HepG2 (cell line): ENCODE results near the gene MC1R. TPM values are rescaled to one million over a fixed set of nuclear protein-coding genes. Genes with fewer than 3 reads are reported as not detected.

Source experiments
- AFF4 ChIP-seq: sonication (generic); formaldehyde crosslinking; IDR thresholded peaks from 2 replicates; pipeline ENCODE4 v1.4.0; 2020; ENCODE audit warnings: missing genetic modification reagents
- ATF5 ChIP-seq: sonication (generic); formaldehyde crosslinking; IDR thresholded peaks from 2 replicates; pipeline ENCODE4 v1.4.0; 2020; ENCODE audit warnings: mild to moderate bottlenecking, low read depth, missing genetic modification reagents
- ATF7 ChIP-seq, 2 experiments: fragments of 450-650 bp in 1 of 2; sonication (generic) in 1 of 2; formaldehyde crosslinking in 1 of 2; IDR thresholded peaks; 2 replicates each; pipeline versions ENCODE4 v1.4.0 to v1.6.1; 2016 to 2020; ENCODE audit warnings: antibody characterized with exemption in 1 of 2, mild to moderate bottlenecking in 1 of 2, missing genetic modification reagents in 1 of 2
- BCL6 ChIP-seq: IDR thresholded peaks from 2 replicates; pipeline ENCODE4 v1.6.1; 2016; ENCODE audit warnings: missing genetic modification reagents, missing compliant biosample characterization
- CC2D1A ChIP-seq: sonication (generic); formaldehyde crosslinking; IDR thresholded peaks from 2 replicates; pipeline ENCODE4 v1.8.1; 2023; ENCODE audit warnings: mild to moderate bottlenecking, missing genetic modification reagents
- CREBL2 ChIP-seq: sonication (generic); formaldehyde crosslinking; IDR thresholded peaks from 2 replicates; pipeline ENCODE4 v1.8.1; 2023; ENCODE audit warnings: missing genetic modification reagents, mild to moderate bottlenecking, borderline replicate concordance
- EEA1 ChIP-seq: sonication (generic); formaldehyde crosslinking; IDR thresholded peaks from 2 replicates; pipeline ENCODE4 v1.5.1; 2020; ENCODE audit warnings: mild to moderate bottlenecking, missing genetic modification reagents, borderline replicate concordance
- GATAD2A ChIP-seq: IDR thresholded peaks from 2 replicates; pipeline ENCODE4 v1.6.1; 2016
- HMGA1 ChIP-seq: sonication (generic); formaldehyde crosslinking; conservative IDR thresholded peaks from 2 replicates; pipeline ENCODE4 v1.4.0; 2020; ENCODE audit warnings: missing genetic modification reagents
- KMT2A ChIP-seq: sonication (generic); formaldehyde crosslinking; IDR thresholded peaks from 2 replicates; pipeline ENCODE4 v1.4.0; 2020; ENCODE audit warnings: missing genetic modification reagents
- MED1 ChIP-seq: sonication (generic); formaldehyde crosslinking; IDR thresholded peaks from 2 replicates; pipeline ENCODE4 v1.4.0; 2020; ENCODE audit warnings: missing genetic modification reagents
- MIER2 ChIP-seq: IDR thresholded peaks from 2 replicates; pipeline ENCODE4 v1.6.1; 2016; ENCODE audit warnings: missing biosample characterization, missing genetic modification reagents
- NONO ChIP-seq, 2 experiments: fragments of 450-650 bp in 1 of 2; sonication (generic) in 1 of 2; formaldehyde crosslinking in 1 of 2; IDR thresholded peaks in 1 of 2; conservative IDR thresholded peaks in 1 of 2; 2 replicates each; pipeline versions ENCODE4 v1.6.1 to v1.8.0; 2017 to 2022; ENCODE audit warnings: mild to moderate bottlenecking in 1 of 2, missing genetic modification reagents in 1 of 2, moderate library complexity in 1 of 2
- REXO4 ChIP-seq: sonication (generic); formaldehyde crosslinking; IDR thresholded peaks from 2 replicates; pipeline ENCODE4 v1.8.0; 2022; ENCODE audit warnings: missing genetic modification reagents, mild to moderate bottlenecking, borderline replicate concordance
- SOX5 ChIP-seq: IDR thresholded peaks from 2 replicates; pipeline ENCODE4 v1.6.1; 2016; ENCODE audit warnings: borderline replicate concordance
- ZBTB37 ChIP-seq: sonication (generic); formaldehyde crosslinking; IDR thresholded peaks from 2 replicates; pipeline ENCODE4 v1.4.0; 2020; ENCODE audit warnings: mild to moderate bottlenecking, missing genetic modification reagents
- ZNF543 ChIP-seq: sonication (generic); formaldehyde crosslinking; IDR thresholded peaks from 2 replicates; pipeline ENCODE4 v1.4.0; 2020; ENCODE audit warnings: mild to moderate bottlenecking, missing genetic modification reagents
- ZNF710 ChIP-seq: sonication (generic); formaldehyde crosslinking; IDR thresholded peaks from 2 replicates; pipeline ENCODE4 v1.5.0; 2020; ENCODE audit warnings: mild to moderate bottlenecking, missing genetic modification reagents, borderline replicate concordance
- ZNF850 ChIP-seq: sonication (generic); formaldehyde crosslinking; conservative IDR thresholded peaks from 2 replicates; pipeline ENCODE4 v1.9.0; 2021; ENCODE audit warnings: mild to moderate bottlenecking, missing genetic modification reagents
- polyA plus RNA-seq, 8 experiments: library from polyadenylated mRNA; depleted of rRNA in 3 of 8; stranded (reverse) in 7 of 8; unstranded in 1 of 8; fragments of >200 nt; fragmentation: Illumina TruSeq in 4 of 8; extraction: Trizol in 4 of 8; gene quantifications; 2 replicates each; pipeline versions ENCODE4 v1.2.1 to v1.2.3, GENCODE V29; 2011 to 2016; ENCODE audit warnings: low read depth in 4 of 8, missing spikeins in 1 of 8, mixed read lengths in 1 of 8; ENCODE audit not compliant: insufficient read depth in 1 of 8
- total RNA-seq, 5 experiments: library from RNA; depleted of rRNA; stranded (reverse); fragments of >200 nt; fragmentation: Illumina TruSeq; extraction: Trizol; gene quantifications; 2 replicates each; pipeline ENCODE4 v1.2.3, GENCODE V29; 2016; ENCODE audit warnings: low read depth in 1 of 5

Gene MC1R
- total and polyA plus RNA-seq, 2 of the 13 experiments (the other 11 are each of a cell fraction or from before 2014, with no cell fraction given) = 9.1 to 14.8 TPM

- TF ChIP-seq ATF5 = peak; percentile 16; the same call in 1 of the 2 replicates
- peak; percentile 75; the same call in 1 of the 2 replicates for TF ChIP-seq ZBTB37 (CRISPR knock-in tag)
- 0 out of 2 replicates have a peak, but pooled peaks have one; percentile 22 for TF ChIP-seq CREBL2 (CRISPR knock-in tag)
- no peak; the same call in 1 of the 2 replicates for TF ChIP-seq REXO4 (CRISPR knock-in tag)
- 0 out of 2 replicates have a peak, but pooled peaks have one; percentile 25 for TF ChIP-seq KMT2A (CRISPR knock-in tag)
- TF ChIP-seq ZNF543 = peak; percentile 29; the same call in 1 of the 2 replicates
- TF ChIP-seq MIER2 (CRISPR knock-in tag) = peak; percentile 29
- no peak for TF ChIP-seq NONO (IDR thresholded peaks at IDR 0.05)
- TF ChIP-seq NONO (CRISPR knock-in tag; conservative IDR thresholded peaks at IDR 0.05) = peak; percentile 86
- TF ChIP-seq SOX5 (CRISPR knock-in tag) = peak; percentile 69; the same call in 1 of the 2 replicates
- no peak for TF ChIP-seq HMGA1
- TF ChIP-seq BCL6 (CRISPR knock-in tag) = peak; percentile 54; the same call in 1 of the 2 replicates
- TF ChIP-seq EEA1 = 0 out of 2 replicates have a peak, but pooled peaks have one; percentile 50
- TF ChIP-seq ZNF710 = peak; percentile 85; the same call in 1 of the 2 replicates
- TF ChIP-seq MED1 (CRISPR knock-in tag) = peak; percentile 88
- TF ChIP-seq GATAD2A (CRISPR knock-in tag) = peak; percentile 93
- TF ChIP-seq ZNF850 (CRISPR knock-in tag) = 0 out of 2 replicates have a peak, but pooled peaks have one; percentile 73
- no peak for TF ChIP-seq CC2D1A
- TF ChIP-seq AFF4 (CRISPR knock-in tag) = peak; percentile 65; the same call in 1 of the 2 replicates
- TF ChIP-seq ATF7 (IDR thresholded peaks at IDR 0.05) = no peak
- no peak for TF ChIP-seq ATF7 (CRISPR knock-in tag; IDR thresholded peaks at IDR 0.05)
These were observed at the start of gene MC1R (continued) for GRCh38 chr16:89918453-89919347.
